ENCODE results near the gene PRPSAP1.

The PRPSAP1 gene

GRCh38 chr17:76278268-76278908, 75.3 kb downstream of the PRPSAP1 start:
- no peak overlapping the region for H3K4me3 ChIP-seq (ENCODE audit: low read depth, low read length)
- no peak for DNase-seq (ENCODE audit: low read depth)
- TF ChIP-seq MYC (IDR thresholded peaks at IDR 0.05; ENCODE audit: low read depth, low read length), result no peak
- no peak for TF ChIP-seq CTCF (IDR thresholded peaks at IDR 0.05; ENCODE audit: low read depth, low read length)
- TF ChIP-seq POLR2A (IDR thresholded peaks at IDR 0.05; ENCODE audit: extremely low read depth, insufficient read length), result no peak
- no peak for TF ChIP-seq MAX (IDR thresholded peaks at IDR 0.05; ENCODE audit: low read depth, low read length)

GRCh38 chr17:76277300-76278267, 76.1 kb downstream of the PRPSAP1 start:
- TF ChIP-seq MYC (IDR thresholded peaks at IDR 0.05; ENCODE audit: low read depth, low read length) (no peak), CTCF (IDR thresholded peaks at IDR 0.05; ENCODE audit: low read depth, low read length) (no peak), MAX (IDR thresholded peaks at IDR 0.05; ENCODE audit: low read depth, low read length) (no peak), POLR2A (IDR thresholded peaks at IDR 0.05; ENCODE audit: extremely low read depth, insufficient read length) (no peak)
- H3K4me3 ChIP-seq (ENCODE audit: low read depth, low read length), result no peak overlapping the region

GRCh38 chr17:76276461-76277299, 77.0 kb downstream of the PRPSAP1 start:
- no peak for DNase-seq (ENCODE audit: low read depth)
- TF ChIP-seq POLR2A (IDR thresholded peaks at IDR 0.05; ENCODE audit: extremely low read depth, insufficient read length) (no peak), MYC (IDR thresholded peaks at IDR 0.05; ENCODE audit: low read depth, low read length) (no peak), CTCF (IDR thresholded peaks at IDR 0.05; ENCODE audit: low read depth, low read length) (no peak), MAX (IDR thresholded peaks at IDR 0.05; ENCODE audit: low read depth, low read length) (no peak)

More at GRCh38 chr17:76277300-76278267, 76.1 kb downstream of the PRPSAP1 start:
- DNase-seq (ENCODE audit: low read depth), result no peak

GRCh38 chr17:76276069-76276431, 77.7 kb downstream of the PRPSAP1 start:
- no peak for DNase-seq (ENCODE audit: low read depth)
- TF ChIP-seq MYC (IDR thresholded peaks at IDR 0.05; ENCODE audit: low read depth, low read length), result no peak
- no peak for TF ChIP-seq CTCF (IDR thresholded peaks at IDR 0.05; ENCODE audit: low read depth, low read length)
- TF ChIP-seq MAX (IDR thresholded peaks at IDR 0.05; ENCODE audit: low read depth, low read length), result no peak
- no peak for TF ChIP-seq POLR2A (IDR thresholded peaks at IDR 0.05; ENCODE audit: extremely low read depth, insufficient read length)

More at GRCh38 chr17:76276461-76277299, 77.0 kb downstream of the PRPSAP1 start:
- no peak overlapping the region for H3K4me3 ChIP-seq (ENCODE audit: low read depth, low read length)

GRCh38 chr17:76275382-76276068, 78.2 kb downstream of the PRPSAP1 start:
- H3K4me3 ChIP-seq (ENCODE audit: low read depth, low read length), result no peak overlapping the region
- DNase-seq (ENCODE audit: low read depth), result no peak
- TF ChIP-seq POLR2A (IDR thresholded peaks at IDR 0.05; ENCODE audit: extremely low read depth, insufficient read length) (no peak), MAX (IDR thresholded peaks at IDR 0.05; ENCODE audit: low read depth, low read length) (no peak), MYC (IDR thresholded peaks at IDR 0.05; ENCODE audit: low read depth, low read length) (no peak), CTCF (IDR thresholded peaks at IDR 0.05; ENCODE audit: low read depth, low read length) (no peak)

More at GRCh38 chr17:76276069-76276431, 77.7 kb downstream of the PRPSAP1 start:
- no peak overlapping the region for H3K4me3 ChIP-seq (ENCODE audit: low read depth, low read length)

Data from NB4 (cell line).